ENCODE data around the gene ERP44.

The ERP44 gene

GRCh38 chr9:99948896-99949295, 149.9 kb downstream of the ERP44 start:
- no peak for TF ChIP-seq CTCF (IDR thresholded peaks at IDR 0.05; ENCODE audit: low read depth, low read length, missing control alignments)
- peak; percentile 27 for DNase-seq (ENCODE audit: low read depth)
- no peak overlapping the region for H3K4me3 ChIP-seq (ENCODE audit: low read depth, low read length)
- in situ Hi-C loops (cut with HindIII; ENCODE audit: low sequenced_read_pairs): no loop called here

GRCh38 chr9:99948482-99948881, 150.3 kb downstream of the ERP44 start:
- in situ Hi-C loops (cut with HindIII; ENCODE audit: low sequenced_read_pairs): no loop called here
- DNase-seq (ENCODE audit: low read depth): no peak
- no peak for TF ChIP-seq CTCF (IDR thresholded peaks at IDR 0.05; ENCODE audit: low read depth, low read length, missing control alignments)
- no peak overlapping the region for H3K4me3 ChIP-seq (ENCODE audit: low read depth, low read length)

GRCh38 chr9:99947395-99947794, 151.4 kb downstream of the ERP44 start:
- no peak overlapping the region for H3K4me3 ChIP-seq (ENCODE audit: low read depth, low read length)
- in situ Hi-C loops (cut with HindIII; ENCODE audit: low sequenced_read_pairs): no loop called here
- no peak for DNase-seq (ENCODE audit: low read depth)
- peak; percentile 23 for TF ChIP-seq CTCF (IDR thresholded peaks at IDR 0.05; ENCODE audit: low read depth, low read length, missing control alignments)

- in situ Hi-C loops (cut with HindIII; ENCODE audit: low sequenced_read_pairs): no loop called here
- H3K4me3 ChIP-seq (ENCODE audit: low read depth, low read length): no peak overlapping the region
- no peak for DNase-seq (ENCODE audit: low read depth)
- TF ChIP-seq CTCF (IDR thresholded peaks at IDR 0.05; ENCODE audit: low read depth, low read length, missing control alignments): no peak
Observed at GRCh38 chr9:99936947-99937587, 161.7 kb downstream of the ERP44 start.

- in situ Hi-C loops (cut with HindIII; ENCODE audit: low sequenced_read_pairs): no loop called here
- TF ChIP-seq CTCF (IDR thresholded peaks at IDR 0.05; ENCODE audit: low read depth, low read length, missing control alignments): no peak
- no peak overlapping the region for H3K4me3 ChIP-seq (ENCODE audit: low read depth, low read length)
- DNase-seq (ENCODE audit: low read depth): no peak
Observed at GRCh38 chr9:99931155-99931840, 167.5 kb downstream of the ERP44 start.

GRCh38 chr9:99929652-99930051, 169.1 kb downstream of the ERP44 start:
- no peak for TF ChIP-seq CTCF (IDR thresholded peaks at IDR 0.05; ENCODE audit: low read depth, low read length, missing control alignments)
- no peak overlapping the region for H3K4me3 ChIP-seq (ENCODE audit: low read depth, low read length)
- in situ Hi-C loops (cut with HindIII; ENCODE audit: low sequenced_read_pairs): loop anchor here (10.0 kb wide), 1 partner anchor 65 kb away; no protein-coding TSS in a partner anchor
- DNase-seq (ENCODE audit: low read depth): no peak
